Measurements from ENCODE around the gene MRPL41.

The MRPL41 gene

DNA sequence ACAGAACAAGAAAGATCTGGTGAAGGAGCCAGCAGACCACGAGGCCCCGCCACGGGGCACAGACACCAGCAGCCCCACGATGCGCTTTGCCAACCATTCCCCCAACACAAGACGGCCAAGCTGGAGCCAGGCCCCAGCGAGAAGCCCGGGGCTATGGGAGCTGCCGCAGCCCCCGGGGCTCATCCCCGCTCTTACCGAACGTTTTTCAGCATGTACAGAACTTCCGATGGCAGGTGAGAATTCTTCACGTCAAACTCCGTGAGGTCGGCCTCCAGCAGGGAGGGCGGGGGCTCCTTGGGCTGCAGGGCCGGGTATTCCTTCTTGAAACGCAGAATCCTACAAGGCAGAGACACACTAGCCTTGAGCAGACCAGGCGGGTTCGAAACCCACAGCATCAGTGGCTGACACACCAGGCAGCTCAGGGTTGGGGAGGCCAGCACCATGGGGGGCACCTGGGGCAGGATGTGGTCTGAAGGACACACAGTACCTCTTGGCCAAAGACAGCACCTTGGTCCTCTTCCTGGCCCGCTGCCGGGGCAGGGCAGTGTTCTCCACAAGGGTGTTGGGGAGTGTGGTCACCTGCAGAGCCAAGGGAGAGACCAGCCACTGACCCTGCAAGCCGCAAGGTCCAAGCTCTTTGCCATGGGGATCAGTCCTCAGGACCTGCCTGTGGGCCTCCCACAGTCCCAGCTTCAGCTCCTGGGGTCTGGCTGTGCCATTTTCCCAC, 8.3 kb upstream of the MRPL41 start:
- peaks cover 14% of the 10 kb centered on the region for H3K4me1 ChIP-seq (ENCODE audit: insufficient read depth, low read length, poor library complexity, severe bottlenecking)
- TF ChIP-seq EZH2phosphoT487 (IDR thresholded peaks at IDR 0.05; ENCODE audit: borderline replicate concordance): no peak
- no peak for TF ChIP-seq CTCF (conservative IDR thresholded peaks at IDR 0.05; ENCODE audit: low read length)
- no peak overlapping the region for H3K4me2 ChIP-seq (ENCODE audit: low read depth, low read length, poor library complexity, severe bottlenecking)
- H3K27me3 ChIP-seq (ENCODE audit: insufficient read depth, low read length, poor library complexity, severe bottlenecking): no peaks in the 10 kb centered on the region
- no peaks in the 10 kb centered on the region for H3K9me2 ChIP-seq (replicated peaks; ENCODE audit: low read depth, low read length)
- H3F3A ChIP-seq (ENCODE audit: low read depth): no peaks in the 10 kb centered on the region
- H3K9ac ChIP-seq (ENCODE audit: low read depth, low read length, poor library complexity, severe bottlenecking): no peak overlapping the region
- no peak overlapping the region for H2AFZ ChIP-seq (ENCODE audit: low read length)
- H3K36me3 ChIP-seq (ENCODE audit: insufficient read depth, low read length): no peaks in the 10 kb centered on the region
- H4K20me1 ChIP-seq (ENCODE audit: insufficient read depth, low read length, poor library complexity, severe bottlenecking): no peaks in the 10 kb centered on the region
- H3K9me3 ChIP-seq (ENCODE audit: insufficient read depth, low read depth, low read length): no peaks in the 10 kb centered on the region
- H3K4me3 ChIP-seq (ENCODE audit: low read length, poor library complexity, severe bottlenecking): no peak overlapping the region
- H3K79me2 ChIP-seq (ENCODE audit: insufficient read depth, low read length): no peaks in the 10 kb centered on the region

- H3F3A ChIP-seq (ENCODE audit: low read depth): no peaks in the 10 kb centered on the region
- TF ChIP-seq CTCF (conservative IDR thresholded peaks at IDR 0.05; ENCODE audit: low read length) (no peak), EZH2phosphoT487 (IDR thresholded peaks at IDR 0.05; ENCODE audit: borderline replicate concordance) (no peak)
- no peak overlapping the region for H3K4me2 ChIP-seq (ENCODE audit: low read depth, low read length, poor library complexity, severe bottlenecking)
- H3K9me3 ChIP-seq (ENCODE audit: insufficient read depth, low read depth, low read length): no peaks in the 10 kb centered on the region
- no peaks in the 10 kb centered on the region for H3K9me2 ChIP-seq (replicated peaks; ENCODE audit: low read depth, low read length)
- peaks cover 14% of the 10 kb centered on the region for H3K4me1 ChIP-seq (ENCODE audit: insufficient read depth, low read length, poor library complexity, severe bottlenecking)
- H3K4me3 ChIP-seq (ENCODE audit: low read length, poor library complexity, severe bottlenecking): no peak overlapping the region
- H3K79me2 ChIP-seq (ENCODE audit: insufficient read depth, low read length): no peaks in the 10 kb centered on the region
- no peaks in the 10 kb centered on the region for H4K20me1 ChIP-seq (ENCODE audit: insufficient read depth, low read length, poor library complexity, severe bottlenecking)
- H2AFZ ChIP-seq (ENCODE audit: low read length): no peak overlapping the region
- no peaks in the 10 kb centered on the region for H3K27me3 ChIP-seq (ENCODE audit: insufficient read depth, low read length, poor library complexity, severe bottlenecking)
- no peak overlapping the region for H3K9ac ChIP-seq (ENCODE audit: low read depth, low read length, poor library complexity, severe bottlenecking)
- H3K36me3 ChIP-seq (ENCODE audit: insufficient read depth, low read length): no peaks in the 10 kb centered on the region
Measured at GRCh38 chr9:137544176-137544760, 7.4 kb upstream of the MRPL41 start.

DNA sequence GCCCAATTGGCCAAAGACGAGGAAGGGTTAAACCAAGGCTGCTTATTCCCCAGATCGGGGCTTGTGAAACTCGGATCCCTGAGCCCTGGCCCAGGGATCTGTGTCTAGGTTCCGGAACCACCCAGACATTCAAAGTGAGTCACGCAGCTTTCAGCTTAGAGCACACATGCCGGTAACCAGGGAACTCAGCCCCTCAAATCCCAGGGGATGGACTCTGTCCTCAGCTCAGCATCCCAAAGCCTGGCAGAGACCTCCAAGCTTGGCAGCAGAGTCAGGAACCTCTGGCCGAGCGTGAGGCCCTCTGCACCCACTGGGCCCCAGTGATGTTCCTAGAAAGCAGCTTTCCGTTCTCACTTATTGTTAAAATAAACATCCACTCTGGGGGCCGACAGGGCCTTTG, 6.6 kb upstream of the MRPL41 start:
- Histone ChIP-seq H3K36me3 (ENCODE audit: insufficient read depth, low read length) (no peaks in the 10 kb centered on the region), H3K27me3 (ENCODE audit: insufficient read depth, low read length, poor library complexity, severe bottlenecking) (no peaks in the 10 kb centered on the region), H3F3A (ENCODE audit: low read depth) (no peaks in the 10 kb centered on the region), H3K4me2 (ENCODE audit: low read depth, low read length, poor library complexity, severe bottlenecking) (no peak overlapping the region), H3K9me3 (ENCODE audit: insufficient read depth, low read depth, low read length) (no peaks in the 10 kb centered on the region), H2AFZ (ENCODE audit: low read length) (no peak overlapping the region), H3K9me2 (replicated peaks; ENCODE audit: low read depth, low read length) (no peaks in the 10 kb centered on the region), H3K79me2 (ENCODE audit: insufficient read depth, low read length) (no peaks in the 10 kb centered on the region), H4K20me1 (ENCODE audit: insufficient read depth, low read length, poor library complexity, severe bottlenecking) (no peaks in the 10 kb centered on the region), H3K4me3 (ENCODE audit: low read length, poor library complexity, severe bottlenecking) (no peak overlapping the region), H3K9ac (ENCODE audit: low read depth, low read length, poor library complexity, severe bottlenecking) (no peak overlapping the region), H3K4me1 (ENCODE audit: insufficient read depth, low read length, poor library complexity, severe bottlenecking) (peaks cover 14% of the 10 kb centered on the region)
- TF ChIP-seq CTCF (conservative IDR thresholded peaks at IDR 0.05; ENCODE audit: low read length) (no peak), EZH2phosphoT487 (IDR thresholded peaks at IDR 0.05; ENCODE audit: borderline replicate concordance) (no peak)

Measured in Loucy (cell line).